Activated T-cell treated with anti-CD3 and anti-CD28 coated beads for 1 hour (primary cell): ENCODE results near the gene ZNF296.
A peak's percentile ranks its signal among the peaks of the same experiment; 100 is the strongest.
"Not testable (repeated sequence)": the region's sequence is repeated elsewhere in the genome, so short reads cannot be mapped to it uniquely, and the experiment has no call there.

Experiments used
- DNase-seq: peaks from one replicate; pipeline ENCODE4 v3.0.0-alpha.2; 2020; ENCODE audit warnings: low read depth

The ZNF296 gene

GRCh38 chr19:45076029-45076850 is at the start of gene ZNF296:
ZNF296 (minus strand) TSS chr19:45076478; CDS start chr19:45076373, 105 bp downstream.
- peak; percentile 69 for DNase-seq

- no peak for DNase-seq
These were observed 49.1 kb upstream of the ZNF296 start for GRCh38 chr19:45125360-45125759.

GRCh38 chr19:45124021-45124420 is 47.7 kb upstream of the ZNF296 start:
- DNase-seq, result no peak

- no peak for DNase-seq
These were observed 47.2 kb upstream of the ZNF296 start for GRCh38 chr19:45123440-45123850.

GRCh38 chr19:45122832-45123231 is 46.6 kb upstream of the ZNF296 start:
- no peak for DNase-seq

- DNase-seq, result no peak
These were observed 45.6 kb upstream of the ZNF296 start for GRCh38 chr19:45121827-45122345.

GRCh38 chr19:45119582-45119981 is 43.3 kb upstream of the ZNF296 start:
- no peak for DNase-seq

- DNase-seq, result not testable (repeated sequence)
These were observed 42.5 kb upstream of the ZNF296 start for GRCh38 chr19:45118591-45119355.

- DNase-seq, result no peak
These were observed 41.8 kb upstream of the ZNF296 start for GRCh38 chr19:45118106-45118505.

- DNase-seq, result no peak
These were observed 41.4 kb upstream of the ZNF296 start for GRCh38 chr19:45117671-45118070.

- DNase-seq, result no peak
These were observed 40.9 kb upstream of the ZNF296 start for GRCh38 chr19:45117167-45117594.

GRCh38 chr19:45115809-45116615 is 39.7 kb upstream of the ZNF296 start:
- DNase-seq, result no peak

GRCh38 chr19:45114116-45114515 is 37.8 kb upstream of the ZNF296 start:
- DNase-seq, result no peak

- DNase-seq, result no peak
These were observed 37.4 kb upstream of the ZNF296 start for GRCh38 chr19:45113628-45114027.

GRCh38 chr19:45112111-45112827 is 36.0 kb upstream of the ZNF296 start:
- DNase-seq, result no peak

GRCh38 chr19:45110851-45111266 is 34.6 kb upstream of the ZNF296 start:
- no peak for DNase-seq

GRCh38 chr19:45107621-45108150 is 31.4 kb upstream of the ZNF296 start:
- no peak for DNase-seq

GRCh38 chr19:45106363-45106762 is 30.1 kb upstream of the ZNF296 start:
- not testable (repeated sequence) for DNase-seq

GRCh38 chr19:45104658-45105349 is 28.5 kb upstream of the ZNF296 start:
- DNase-seq, result no peak

- no peak for DNase-seq
These were observed 27.4 kb upstream of the ZNF296 start for GRCh38 chr19:45103508-45104319.
